ENCODE measurements around the gene UQCRH. TPM values are rescaled to one million over a fixed set of nuclear protein-coding genes. Genes with fewer than 3 reads are reported as not detected.

Gene UQCRH
- total RNA-seq, 3 donors from 2014 or later, result 266 to 387 (median 282) TPM

- no peaks in the 10 kb centered on the region for H3K9me3 ChIP-seq
- ATAC-seq (peak; percentile 97), DNase-seq (peak; percentile 93 to 95 (median 93))
- intact Hi-C loops (cut with DNase I, micrococcal nuclease), result no loop called here
- H3K4me3 ChIP-seq, result peak within 1 kb of the TSS; percentile 56
- TF ChIP-seq, protein P1, sequence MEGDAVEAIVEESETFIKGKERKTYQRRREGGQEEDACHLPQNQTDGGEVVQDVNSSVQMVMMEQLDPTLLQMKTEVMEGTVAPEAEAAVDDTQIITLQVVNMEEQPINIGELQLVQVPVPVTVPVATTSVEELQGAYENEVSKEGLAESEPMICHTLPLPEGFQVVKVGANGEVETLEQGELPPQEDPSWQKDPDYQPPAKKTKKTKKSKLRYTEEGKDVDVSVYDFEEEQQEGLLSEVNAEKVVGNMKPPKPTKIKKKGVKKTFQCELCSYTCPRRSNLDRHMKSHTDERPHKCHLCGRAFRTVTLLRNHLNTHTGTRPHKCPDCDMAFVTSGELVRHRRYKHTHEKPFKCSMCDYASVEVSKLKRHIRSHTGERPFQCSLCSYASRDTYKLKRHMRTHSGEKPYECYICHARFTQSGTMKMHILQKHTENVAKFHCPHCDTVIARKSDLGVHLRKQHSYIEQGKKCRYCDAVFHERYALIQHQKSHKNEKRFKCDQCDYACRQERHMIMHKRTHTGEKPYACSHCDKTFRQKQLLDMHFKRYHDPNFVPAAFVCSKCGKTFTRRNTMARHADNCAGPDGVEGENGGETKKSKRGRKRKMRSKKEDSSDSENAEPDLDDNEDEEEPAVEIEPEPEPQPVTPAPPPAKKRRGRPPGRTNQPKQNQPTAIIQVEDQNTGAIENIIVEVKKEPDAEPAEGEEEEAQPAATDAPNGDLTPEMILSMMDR (IDR thresholded peaks at IDR 0.05), result peak; percentile 70
- H3K36me3 ChIP-seq (ENCODE audit: low read depth), result peaks cover 4% of the 10 kb centered on the region
- H3K4me1 ChIP-seq (ENCODE audit: low read depth), result peaks cover 8% of the 10 kb centered on the region
These were observed 37.1 kb downstream of the UQCRH start, which contains the start of gene NSUN4 for GRCh38 chr1:46340404-46341221. Gene NSUN4 (plus strand): TSS chr1:46340807. CDS start chr1:46340827, 20 bp downstream.

GRCh38 chr1:46341222-46342083 lies 38.0 kb downstream of the UQCRH start:
- peak in 2 of 3 donors; percentile 37 to 67 for DNase-seq
- ATAC-seq, result no peak
- intact Hi-C loops (cut with DNase I, micrococcal nuclease), result no loop called here
- H3K4me3 ChIP-seq, result peak overlapping the region; percentile 56
- H3K9me3 ChIP-seq, result no peaks in the 10 kb centered on the region
- TF ChIP-seq, protein P1 (IDR thresholded peaks at IDR 0.05), result no peak
- H3K4me1 ChIP-seq (ENCODE audit: low read depth), result peaks cover 8% of the 10 kb centered on the region
- peaks cover 4% of the 10 kb centered on the region for H3K36me3 ChIP-seq (ENCODE audit: low read depth)

DNA sequence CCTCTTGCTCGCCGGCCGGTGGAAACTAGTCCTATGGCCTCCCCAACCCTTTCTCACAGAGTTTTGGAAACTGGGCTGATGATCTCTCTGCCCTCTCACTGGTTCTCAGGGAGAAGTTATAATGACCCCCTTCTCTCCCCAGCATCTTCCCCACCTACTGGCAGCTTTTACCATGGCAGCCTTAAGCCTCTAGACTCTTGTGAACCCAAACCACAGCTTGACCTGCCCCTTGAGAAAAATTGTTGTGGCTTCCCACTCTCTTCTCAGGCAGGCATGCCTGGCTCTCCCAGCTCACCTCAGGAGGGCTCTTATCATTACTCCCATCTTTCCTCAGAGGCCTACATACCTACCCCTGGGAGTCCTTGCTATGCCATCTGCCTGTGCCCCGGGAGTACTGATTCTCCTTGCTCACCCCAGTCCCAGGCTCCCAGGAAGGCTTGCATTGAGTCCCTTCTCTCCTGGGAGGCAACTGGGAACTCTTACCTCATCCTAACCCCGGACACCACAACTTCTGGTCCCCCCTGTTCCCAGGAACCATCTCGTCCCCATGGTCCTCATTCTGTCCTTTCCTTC lies 38.7 kb downstream of the UQCRH start:
- ATAC-seq (no peak), DNase-seq (no peak)
- intact Hi-C loops (cut with DNase I, micrococcal nuclease), result no loop called here
- Histone ChIP-seq H3K36me3 (ENCODE audit: low read depth) (peaks cover 4% of the 10 kb centered on the region), H3K4me3 (no peak overlapping the region), H3K9me3 (no peaks in the 10 kb centered on the region), H3K4me1 (ENCODE audit: low read depth) (peaks cover 9% of the 10 kb centered on the region)
- TF ChIP-seq, protein P1 (IDR thresholded peaks at IDR 0.05), result no peak

- Histone ChIP-seq H3K9me3 (no peaks in the 10 kb centered on the region), H3K4me1 (ENCODE audit: low read depth) (peaks cover 10% of the 10 kb centered on the region), H3K4me3 (no peak overlapping the region), H3K36me3 (ENCODE audit: low read depth) (peaks cover 4% of the 10 kb centered on the region)
- TF ChIP-seq, protein P1 (IDR thresholded peaks at IDR 0.05), result no peak
- ATAC-seq (no peak), DNase-seq (no peak)
- intact Hi-C loops (cut with DNase I, micrococcal nuclease), result no loop called here
These were observed 39.3 kb downstream of the UQCRH start for GRCh38 chr1:46342677-46343350.

GRCh38 chr1:46343351-46343695 lies 39.8 kb downstream of the UQCRH start:
- DNase-seq (no peak), ATAC-seq (no peak)
- Histone ChIP-seq H3K9me3 (no peaks in the 10 kb centered on the region), H3K36me3 (ENCODE audit: low read depth) (peaks cover 4% of the 10 kb centered on the region), H3K4me1 (ENCODE audit: low read depth) (peaks cover 10% of the 10 kb centered on the region), H3K4me3 (no peak overlapping the region)
- TF ChIP-seq, protein P1 (IDR thresholded peaks at IDR 0.05), result no peak
- intact Hi-C loops (cut with DNase I, micrococcal nuclease), result no loop called here

Data from mucosa of descending colon (tissue), 3 donors.